NCI-H226 (cell line): Measurements from ENCODE around the gene TMEM134.
"Not testable (repeated sequence)": the region's sequence is repeated elsewhere in the genome, so short reads cannot be mapped to it uniquely, and the experiment has no call there.

Source experiments
- DNase-seq: peaks from one replicate; pipeline ENCODE4 v3.0.0-alpha.2; 2015

TMEM134 gene

DNA sequence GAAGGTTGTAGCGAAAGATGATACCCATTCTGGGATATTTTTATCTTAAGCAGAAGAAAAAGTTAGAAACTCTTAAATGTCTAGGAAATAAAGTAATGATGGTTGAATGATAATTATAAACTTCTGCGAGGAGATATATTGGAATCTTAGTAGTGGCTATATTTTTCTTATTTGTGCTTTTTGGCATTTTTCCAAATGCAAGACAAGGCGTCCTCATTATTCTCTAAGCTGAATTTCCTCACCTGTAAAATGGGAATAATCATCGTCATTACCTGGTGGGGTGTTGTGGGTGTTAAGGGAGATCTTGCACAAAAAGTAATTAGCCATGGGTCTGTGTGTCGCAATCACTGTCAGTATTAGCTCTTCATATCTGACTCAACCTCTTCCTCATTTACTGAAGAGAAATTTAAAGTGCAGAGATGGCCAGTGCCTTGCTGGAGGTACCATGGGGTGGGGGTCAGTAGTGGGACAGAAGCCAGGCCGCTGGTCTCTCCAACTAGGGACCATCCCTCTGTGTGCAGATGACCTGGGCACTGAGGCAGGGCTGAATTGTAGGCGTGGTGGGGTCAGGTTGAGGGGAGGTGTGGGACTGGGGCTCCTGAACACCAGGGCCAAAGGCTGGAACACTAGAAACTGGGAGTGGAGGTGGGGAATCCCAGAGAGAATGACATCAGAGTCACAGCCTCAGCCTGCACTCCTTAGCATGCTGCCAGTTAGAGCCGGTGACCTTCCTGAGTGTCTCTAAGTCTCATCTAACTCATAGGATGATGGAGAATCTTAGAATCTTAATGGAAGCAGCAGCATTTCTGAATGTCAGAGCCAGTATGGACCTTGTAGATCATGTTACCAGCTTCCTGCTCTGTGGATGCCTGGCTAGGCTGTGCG lies 32.0 kb upstream of the TMEM134 start:
- no peak for DNase-seq

- no peak for DNase-seq
Measured at GRCh38 chr11:67500484-67500821, 31.4 kb upstream of the TMEM134 start.

GRCh38 chr11:67499808-67500483 lies 30.9 kb upstream of the TMEM134 start:
- no peak for DNase-seq

GRCh38 chr11:67498544-67498972 lies 29.5 kb upstream of the TMEM134 start:
- no peak for DNase-seq

GRCh38 chr11:67497656-67498291 lies 28.7 kb upstream of the TMEM134 start:
- DNase-seq, result no peak

DNA sequence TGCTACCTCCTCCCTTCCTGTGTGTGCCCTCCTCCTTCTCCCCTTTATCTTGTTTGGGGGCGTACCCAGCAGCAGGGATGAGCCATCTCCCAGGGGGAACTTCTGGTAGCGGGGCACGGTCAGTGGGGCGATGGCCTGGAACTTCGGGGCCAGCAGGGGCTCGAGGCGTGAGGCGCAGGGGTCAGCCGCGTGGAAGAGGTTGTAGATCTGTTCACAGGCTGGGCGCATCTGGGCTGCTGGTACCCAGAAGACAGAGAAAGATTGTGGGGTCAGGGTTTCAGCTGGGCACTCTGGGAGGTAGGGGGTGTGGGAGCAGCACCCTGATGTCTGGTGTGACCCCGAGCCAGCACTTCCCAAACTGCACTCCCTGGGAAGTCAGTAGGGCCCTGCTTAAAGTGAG lies 27.1 kb upstream of the TMEM134 start:
- DNase-seq, result no peak

- DNase-seq, result no peak
Measured at GRCh38 chr11:67495234-67496005, 26.4 kb upstream of the TMEM134 start.

- DNase-seq, result no peak
Measured at GRCh38 chr11:67494371-67495233, 25.6 kb upstream of the TMEM134 start.

DNA sequence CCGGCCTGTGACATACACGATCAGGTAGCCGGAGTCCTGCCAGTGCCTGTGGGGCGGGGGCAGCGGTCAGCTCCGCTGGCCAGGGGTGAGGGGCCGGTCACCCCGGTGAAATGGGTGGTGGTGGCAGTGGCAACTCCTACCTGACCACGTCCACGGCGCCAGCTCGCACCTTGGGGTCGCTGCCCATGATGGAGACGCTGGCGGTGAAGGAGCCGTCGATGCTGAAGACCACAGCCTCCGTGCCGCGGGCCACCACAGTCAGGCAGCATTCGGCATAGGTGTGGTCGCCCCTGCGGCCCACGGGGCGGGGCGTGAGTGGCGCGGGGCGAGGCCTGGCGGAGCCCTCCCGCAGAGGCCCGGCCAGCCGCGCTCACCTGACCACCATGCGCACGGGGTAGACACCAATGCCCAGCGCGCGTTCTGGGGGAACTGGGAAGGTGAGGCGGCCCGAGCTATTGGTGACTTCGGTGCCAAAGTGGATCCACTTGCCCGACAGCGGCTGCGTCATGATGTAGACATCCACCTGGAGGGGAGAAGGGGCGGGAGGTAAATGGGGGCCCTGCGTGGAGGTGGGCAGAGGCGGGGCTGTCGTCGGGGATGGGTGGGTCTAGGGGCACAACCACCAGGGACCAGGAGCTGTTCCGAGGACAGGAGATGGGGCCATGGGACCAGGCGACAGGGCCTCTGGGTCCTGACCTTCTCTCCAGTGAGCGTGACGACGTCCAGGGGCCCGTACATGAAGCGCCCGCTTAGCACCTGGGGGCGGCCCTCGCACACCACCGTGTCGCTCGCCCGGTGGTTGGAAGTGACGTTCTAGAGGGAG lies 24.7 kb upstream of the TMEM134 start:
- no peak for DNase-seq

DNA sequence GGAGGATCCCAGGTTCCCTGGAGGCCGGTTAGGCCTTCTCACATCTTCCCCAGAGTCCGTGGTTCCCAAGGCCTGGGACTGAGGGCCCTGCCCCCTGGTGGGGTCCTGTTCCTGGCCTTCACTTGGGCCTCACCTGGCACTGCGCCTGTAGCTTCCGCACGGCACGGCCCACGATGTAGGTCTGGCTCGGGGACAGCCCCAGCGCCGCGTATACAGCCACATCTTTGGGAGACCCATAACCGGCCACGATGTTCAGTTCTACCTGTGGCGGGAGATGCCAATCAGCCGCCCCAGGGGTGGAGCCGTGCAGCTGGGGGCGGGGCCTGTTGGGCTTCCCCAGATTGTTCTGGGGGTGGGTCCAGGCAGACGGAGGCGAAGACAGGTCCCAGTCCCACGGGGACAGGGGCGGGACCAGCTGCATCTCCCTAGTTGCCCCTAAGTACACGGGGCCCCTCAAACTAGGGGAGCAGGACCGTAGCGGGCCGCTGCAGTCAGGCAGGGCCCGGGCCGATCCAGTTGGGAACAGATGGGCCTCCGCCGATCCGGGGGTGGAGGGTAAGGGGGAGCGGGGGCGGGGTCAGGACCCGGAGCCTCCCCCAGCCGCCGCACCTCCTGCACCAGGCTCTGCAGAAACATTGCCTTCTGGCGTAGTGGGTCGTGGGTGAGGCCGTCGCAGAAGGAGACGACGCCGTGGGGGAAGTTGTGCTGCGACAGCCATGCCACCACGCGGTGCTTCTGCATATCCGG lies 23.9 kb upstream of the TMEM134 start:
- no peak for DNase-seq

DNA sequence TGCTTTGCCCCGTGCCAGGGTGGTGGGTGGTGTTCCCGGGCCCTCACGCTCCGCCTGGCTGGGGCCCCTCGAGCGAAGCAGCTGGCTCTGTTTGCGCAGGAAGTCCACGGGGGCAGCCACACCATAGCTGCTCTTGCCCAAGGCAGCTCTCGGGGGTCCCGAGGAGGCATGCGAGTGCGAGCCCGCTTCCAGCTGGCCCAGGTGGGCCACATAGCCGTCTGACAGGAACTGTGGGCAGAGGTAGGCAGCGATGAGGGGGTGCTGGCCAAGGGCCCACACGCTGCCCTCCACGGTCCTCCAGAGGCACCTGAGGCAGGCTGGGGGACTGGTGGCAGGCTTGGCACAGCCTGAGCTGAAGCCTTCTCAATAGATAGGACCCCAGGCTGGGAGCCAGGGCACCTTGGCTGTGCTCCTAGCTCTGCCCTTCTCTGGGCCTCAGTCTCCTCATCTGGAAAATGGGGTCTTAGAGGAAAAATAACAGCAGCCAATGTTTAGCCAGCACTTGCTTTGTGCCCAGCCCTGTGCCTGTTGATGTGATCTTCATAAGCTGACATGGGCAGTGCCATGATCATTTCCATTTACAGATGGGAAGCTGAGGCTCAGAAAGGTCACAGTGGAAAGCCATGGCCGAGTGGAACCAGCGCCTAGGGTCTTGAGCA lies 23.1 kb upstream of the TMEM134 start:
- no peak for DNase-seq

DNA sequence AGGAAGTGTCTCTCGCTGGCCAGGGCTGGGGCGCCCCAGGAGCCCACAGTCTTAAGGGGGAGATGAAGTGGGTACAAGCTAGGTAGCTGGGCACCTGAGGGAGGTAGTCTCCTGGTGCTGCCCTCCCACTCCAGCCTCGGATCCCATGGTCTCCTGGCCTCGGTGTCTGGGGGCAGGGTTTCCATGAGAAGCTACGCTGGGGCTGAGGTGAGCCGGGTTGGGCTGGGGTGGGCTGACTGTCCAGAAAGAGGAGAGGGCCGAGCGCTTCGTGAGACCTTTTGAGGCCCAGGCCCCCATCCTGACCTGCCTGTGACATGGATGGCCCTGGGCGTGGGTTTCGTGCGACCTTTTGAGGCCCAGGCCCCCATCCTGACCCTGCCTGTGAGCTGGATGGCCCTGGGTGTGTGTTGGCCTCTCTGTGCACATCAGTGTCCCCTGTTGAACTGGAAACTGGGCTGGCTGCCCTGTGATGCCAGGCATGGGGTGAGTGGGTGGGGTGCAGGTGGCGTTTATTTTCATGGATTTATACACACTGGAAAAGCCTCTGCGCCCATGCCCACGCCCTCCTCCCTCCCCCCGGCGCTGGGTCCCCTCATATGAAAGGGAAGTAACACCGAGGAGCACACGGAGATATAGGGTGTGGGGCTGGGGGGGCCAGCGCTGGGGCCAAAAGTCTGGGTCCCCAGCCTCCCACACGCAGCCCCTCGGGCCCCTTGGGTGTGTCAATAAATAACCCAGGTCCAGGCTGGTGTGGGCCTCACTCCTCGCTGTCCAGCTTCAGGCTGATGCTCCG lies 22.4 kb upstream of the TMEM134 start:
- DNase-seq, result no peak

GRCh38 chr11:67490727-67491065 lies 21.6 kb upstream of the TMEM134 start:
- no peak for DNase-seq

DNA sequence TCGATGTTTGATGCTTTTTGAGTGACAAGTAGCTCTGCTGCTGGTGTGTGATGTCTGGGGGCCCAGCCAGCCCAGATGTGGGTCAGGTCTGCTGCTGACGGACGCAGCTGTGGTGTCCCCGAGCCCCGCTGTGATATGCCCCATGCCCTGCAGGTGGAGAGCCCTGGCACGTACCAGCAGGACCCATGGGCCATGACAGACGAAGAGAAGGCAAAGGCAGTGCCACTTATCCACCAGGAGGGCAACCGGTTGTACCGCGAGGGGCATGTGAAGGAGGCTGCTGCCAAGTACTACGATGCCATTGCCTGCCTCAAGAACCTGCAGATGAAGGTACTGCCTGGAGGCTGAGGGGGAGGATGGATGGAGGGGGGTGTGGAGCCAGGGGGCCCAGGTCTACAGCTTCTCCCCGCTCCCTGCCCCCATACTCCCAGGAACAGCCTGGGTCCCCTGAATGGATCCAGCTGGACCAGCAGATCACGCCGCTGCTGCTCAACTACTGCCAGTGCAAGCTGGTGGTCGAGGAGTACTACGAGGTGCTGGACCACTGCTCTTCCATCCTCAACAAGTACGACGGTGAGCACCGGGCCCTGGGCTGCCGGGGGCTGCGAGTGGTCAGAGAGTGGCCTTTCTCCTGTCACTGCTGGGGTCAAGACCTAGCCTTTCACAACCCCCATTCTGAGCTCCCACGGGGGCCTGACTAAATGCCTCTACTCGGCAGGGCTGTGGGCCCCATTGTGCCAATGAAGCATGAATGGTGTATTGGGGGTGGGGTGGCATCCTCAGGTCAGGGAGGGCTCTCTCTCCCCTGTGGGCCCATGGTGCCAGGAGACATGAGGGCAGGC lies 21.1 kb upstream of the TMEM134 start:
- DNase-seq, result no peak

DNA sequence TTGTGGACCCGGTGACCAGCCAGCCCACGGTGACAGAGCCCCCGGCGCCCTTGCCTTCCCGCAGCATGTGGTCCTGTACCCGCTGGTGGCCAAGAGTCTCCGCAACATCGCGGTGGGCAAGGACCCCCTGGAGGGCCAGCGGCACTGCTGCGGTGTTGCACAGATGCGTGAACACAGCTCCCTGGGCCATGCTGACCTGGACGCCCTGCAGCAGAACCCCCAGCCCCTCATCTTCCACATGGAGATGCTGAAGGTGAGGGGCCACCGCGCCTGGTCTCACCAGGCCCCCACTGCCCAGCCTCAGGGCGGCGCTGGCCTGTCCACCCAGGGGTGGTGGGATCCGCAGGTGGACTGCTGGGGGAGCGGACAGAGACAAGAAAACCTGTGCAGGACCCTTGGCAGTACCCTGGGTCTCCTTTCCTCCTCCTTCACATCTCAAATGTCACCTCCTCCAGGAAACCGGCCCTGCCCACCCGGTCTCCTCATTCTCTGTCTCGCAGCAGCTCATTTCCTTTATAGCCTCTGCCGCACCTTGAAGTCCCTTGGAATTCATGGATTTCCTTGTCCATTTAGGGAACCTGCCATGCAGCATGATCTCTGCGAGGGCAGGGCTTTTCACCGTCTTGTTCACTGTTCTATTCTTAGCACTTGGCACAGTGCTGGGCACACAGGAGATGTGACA lies 20.3 kb upstream of the TMEM134 start:
- no peak for DNase-seq

DNA sequence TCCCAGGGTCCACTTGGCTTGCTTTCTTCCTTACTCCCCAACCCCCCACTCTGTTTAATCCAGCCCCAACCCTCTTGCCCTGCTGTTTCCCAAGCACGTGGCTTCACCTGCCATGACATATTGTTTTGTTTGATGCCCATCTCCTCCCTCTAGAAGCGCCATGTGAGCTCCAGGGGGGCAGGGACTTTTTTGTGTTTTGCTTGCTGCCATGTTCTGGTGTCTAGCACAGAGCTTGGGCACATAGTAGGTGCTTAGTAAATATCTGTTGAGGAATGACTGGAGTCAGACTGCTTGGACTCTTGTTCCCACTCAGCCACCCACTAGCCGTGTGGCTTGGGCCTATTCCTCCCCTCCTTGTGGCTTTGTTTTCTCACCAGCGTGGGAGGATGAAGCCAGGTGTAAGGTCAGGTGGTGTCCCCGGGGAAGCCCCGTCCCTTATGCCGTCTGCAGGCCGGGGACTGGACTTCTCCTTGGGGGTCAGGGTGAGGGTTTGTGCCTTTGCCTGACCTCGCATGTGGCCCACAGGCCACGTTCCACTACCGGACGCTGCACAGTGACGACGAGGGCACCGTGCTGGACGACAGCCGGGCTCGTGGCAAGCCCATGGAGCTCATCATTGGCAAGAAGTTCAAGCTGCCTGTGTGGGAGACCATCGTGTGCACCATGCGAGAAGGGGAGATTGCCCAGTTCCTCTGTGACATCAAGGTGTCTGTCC lies 17.6 kb upstream of the TMEM134 start:
- DNase-seq, result no peak

- not testable (repeated sequence) for DNase-seq
Measured at GRCh38 chr11:67485873-67486361, 16.9 kb upstream of the TMEM134 start.
